ENCODE results near the gene SCNN1A. TPM values are rescaled to one million over a fixed set of nuclear protein-coding genes. Genes with fewer than 3 reads are reported as not detected.

Gene SCNN1A
- total and polyA plus RNA-seq, 2 of the 13 experiments (the other 11 are each of a cell fraction or from before 2014, with no cell fraction given), result 1.5 to 14.6 TPM

DNA sequence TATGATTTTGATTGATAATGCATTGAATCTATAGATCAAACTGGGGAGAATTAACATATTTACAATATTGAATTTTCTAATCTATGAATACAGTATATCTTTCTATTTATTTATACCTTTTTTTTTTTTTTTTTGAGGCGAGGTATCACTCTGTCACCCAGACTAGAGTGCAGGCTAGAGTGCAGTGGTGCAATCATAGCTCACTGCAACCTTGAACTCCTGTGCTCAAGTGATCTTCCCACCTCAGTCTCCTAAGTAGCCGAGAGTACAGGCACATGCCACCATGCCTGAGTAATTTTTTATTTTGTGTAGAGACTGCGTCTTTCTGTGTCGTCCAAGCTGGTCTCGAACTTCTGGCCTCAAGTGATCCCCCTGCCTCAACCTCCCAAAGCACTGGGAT, 29.0 kb upstream of the SCNN1A start (continued):
- TF ChIP-seq, protein P1, sequence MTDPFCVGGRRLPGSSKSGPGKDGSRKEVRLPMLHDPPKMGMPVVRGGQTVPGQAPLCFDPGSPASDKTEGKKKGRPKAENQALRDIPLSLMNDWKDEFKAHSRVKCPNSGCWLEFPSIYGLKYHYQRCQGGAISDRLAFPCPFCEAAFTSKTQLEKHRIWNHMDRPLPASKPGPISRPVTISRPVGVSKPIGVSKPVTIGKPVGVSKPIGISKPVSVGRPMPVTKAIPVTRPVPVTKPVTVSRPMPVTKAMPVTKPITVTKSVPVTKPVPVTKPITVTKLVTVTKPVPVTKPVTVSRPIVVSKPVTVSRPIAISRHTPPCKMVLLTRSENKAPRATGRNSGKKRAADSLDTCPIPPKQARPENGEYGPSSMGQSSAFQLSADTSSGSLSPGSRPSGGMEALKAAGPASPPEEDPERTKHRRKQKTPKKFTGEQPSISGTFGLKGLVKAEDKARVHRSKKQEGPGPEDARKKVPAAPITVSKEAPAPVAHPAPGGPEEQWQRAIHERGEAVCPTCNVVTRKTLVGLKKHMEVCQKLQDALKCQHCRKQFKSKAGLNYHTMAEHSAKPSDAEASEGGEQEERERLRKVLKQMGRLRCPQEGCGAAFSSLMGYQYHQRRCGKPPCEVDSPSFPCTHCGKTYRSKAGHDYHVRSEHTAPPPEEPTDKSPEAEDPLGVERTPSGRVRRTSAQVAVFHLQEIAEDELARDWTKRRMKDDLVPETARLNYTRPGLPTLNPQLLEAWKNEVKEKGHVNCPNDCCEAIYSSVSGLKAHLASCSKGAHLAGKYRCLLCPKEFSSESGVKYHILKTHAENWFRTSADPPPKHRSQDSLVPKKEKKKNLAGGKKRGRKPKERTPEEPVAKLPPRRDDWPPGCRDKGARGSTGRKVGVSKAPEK (CRISPR knock-in tag; IDR thresholded peaks at IDR 0.05; ENCODE audit: borderline replicate concordance), result no peak

DNA sequence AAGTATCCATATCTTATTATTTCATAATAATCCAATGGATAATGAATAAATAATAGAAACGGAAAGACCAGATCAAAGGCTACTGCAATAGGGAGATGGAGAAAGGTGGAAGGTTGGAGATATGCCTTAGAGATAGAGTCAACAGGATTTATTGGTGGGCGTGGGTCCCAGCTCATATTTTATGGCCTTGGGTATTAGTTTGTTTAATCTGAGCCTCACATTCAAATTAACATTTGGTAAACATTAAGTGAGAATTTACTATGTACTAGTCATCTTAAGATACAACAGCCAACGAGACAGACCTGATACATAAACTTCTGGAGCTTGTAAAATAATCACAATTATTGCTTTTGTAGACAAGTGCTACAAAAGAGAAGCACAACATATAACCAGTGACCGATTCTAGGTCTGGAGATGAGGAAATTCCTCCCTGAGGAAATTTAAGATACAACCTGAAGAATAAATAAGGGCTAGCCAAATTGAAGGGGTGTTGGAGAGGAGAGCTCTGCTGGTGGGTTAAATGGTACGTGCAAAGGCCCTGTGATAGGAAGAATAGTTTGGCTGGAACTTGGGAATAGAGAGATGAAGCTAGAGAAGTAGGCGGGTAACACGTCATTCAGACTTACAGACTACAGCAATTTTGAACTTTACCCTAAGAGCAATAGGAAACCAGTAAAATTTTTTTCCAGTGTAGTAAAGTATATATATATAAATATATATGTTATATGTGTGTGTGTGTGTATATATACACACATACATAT, 24.7 kb upstream of the SCNN1A start:
- H2AFZ ChIP-seq (ENCODE audit: low read length), result no peak overlapping the region
- POLR2A ChIA-PET, result no interaction called here
- H4K20me1 ChIP-seq (ENCODE audit: insufficient read depth, low read length), result no peaks in the 10 kb centered on the region
- no peaks in the 10 kb centered on the region for H3K79me2 ChIP-seq (ENCODE audit: insufficient read depth, low read length)
- no peaks in the 10 kb centered on the region for H3K4me1 ChIP-seq (ENCODE audit: insufficient read depth, low read length)
- no peaks in the 10 kb centered on the region for H3K9me3 ChIP-seq (ENCODE audit: low read length)
- ATAC-seq (no peak), DNase-seq (ENCODE audit: low spot score) (no peak), FAIRE-seq (no peak)
- H3K27me3 ChIP-seq (ENCODE audit: control insufficient read depth in 1 of 2, insufficient read depth in 2 of 2, low read length in 2 of 2), result no peaks in the 10 kb centered on the region
- no peak overlapping the region for H3K27ac ChIP-seq (ENCODE audit: extremely low read length, insufficient read depth, low read length)
- TF ChIP-seq ZNF160 (CRISPR knock-in tag; IDR thresholded peaks at IDR 0.05) (no peak), JUND (CRISPR knock-in tag; IDR thresholded peaks at IDR 0.05) (no peak), HOXD1 (CRISPR knock-in tag; IDR thresholded peaks at IDR 0.05) (no peak), ZNF446 (CRISPR knock-in tag; IDR thresholded peaks at IDR 0.05) (no peak)
- H3K4me3 ChIP-seq (replicated peaks in 1 of 3; ENCODE audit: insufficient read depth in 1 of 3, low read depth in 2 of 3, low read length in 3 of 3), result no peak overlapping the region
- 80% methylated on average over 7 of the region's 7 CpGs for WGBS (ENCODE audit: low lambda C conversion rate)
- no TSS peak for BruUV-seq (replicated peaks)
- no peak overlapping the region for H3K9ac ChIP-seq (ENCODE audit: insufficient read depth, low read depth, low read length)
- CTCF ChIA-PET (ENCODE audit: low intra/inter-chr PET ratio, low total read pairs), result no interaction called here
- H3K36me3 ChIP-seq (replicated peaks in 1 of 2; ENCODE audit: control insufficient read depth in 1 of 2, insufficient read depth in 2 of 2, low read length in 2 of 2), result no peaks in the 10 kb centered on the region
- no peak overlapping the region for H3K4me2 ChIP-seq (ENCODE audit: low read depth, low read length)
- intact Hi-C loops (cut with micrococcal nuclease; ENCODE audit: unreplicated experiment) (no loop called here), in situ Hi-C loops (cut with HindIII; ENCODE audit: extremely low pct_ligation_motif_present, low pct_unique_long_range_greater_than_20kb) (no loop called here)

All from HepG2 (cell line).